Measurements from ENCODE around the gene BPIFA3.

Gene BPIFA3

GRCh38 chr20:33172781-33173180, 44.4 kb upstream of the BPIFA3 start:
- no peak overlapping the region for H3K4me3 ChIP-seq (ENCODE audit: low read length, poor library complexity, severe bottlenecking)
- no peak overlapping the region for H3K9ac ChIP-seq (ENCODE audit: low read depth, low read length, poor library complexity, severe bottlenecking)
- H3K9me2 ChIP-seq (replicated peaks; ENCODE audit: low read depth, low read length), result no peaks in the 10 kb centered on the region
- H2AFZ ChIP-seq (ENCODE audit: low read length), result no peak overlapping the region
- TF ChIP-seq EZH2phosphoT487 (IDR thresholded peaks at IDR 0.05; ENCODE audit: borderline replicate concordance), result no peak
- TF ChIP-seq, protein P1, sequence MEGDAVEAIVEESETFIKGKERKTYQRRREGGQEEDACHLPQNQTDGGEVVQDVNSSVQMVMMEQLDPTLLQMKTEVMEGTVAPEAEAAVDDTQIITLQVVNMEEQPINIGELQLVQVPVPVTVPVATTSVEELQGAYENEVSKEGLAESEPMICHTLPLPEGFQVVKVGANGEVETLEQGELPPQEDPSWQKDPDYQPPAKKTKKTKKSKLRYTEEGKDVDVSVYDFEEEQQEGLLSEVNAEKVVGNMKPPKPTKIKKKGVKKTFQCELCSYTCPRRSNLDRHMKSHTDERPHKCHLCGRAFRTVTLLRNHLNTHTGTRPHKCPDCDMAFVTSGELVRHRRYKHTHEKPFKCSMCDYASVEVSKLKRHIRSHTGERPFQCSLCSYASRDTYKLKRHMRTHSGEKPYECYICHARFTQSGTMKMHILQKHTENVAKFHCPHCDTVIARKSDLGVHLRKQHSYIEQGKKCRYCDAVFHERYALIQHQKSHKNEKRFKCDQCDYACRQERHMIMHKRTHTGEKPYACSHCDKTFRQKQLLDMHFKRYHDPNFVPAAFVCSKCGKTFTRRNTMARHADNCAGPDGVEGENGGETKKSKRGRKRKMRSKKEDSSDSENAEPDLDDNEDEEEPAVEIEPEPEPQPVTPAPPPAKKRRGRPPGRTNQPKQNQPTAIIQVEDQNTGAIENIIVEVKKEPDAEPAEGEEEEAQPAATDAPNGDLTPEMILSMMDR (conservative IDR thresholded peaks at IDR 0.05; ENCODE audit: low read length), result no peak
- peaks cover 10% of the 10 kb centered on the region; the same call in 1 of the 2 replicates for H3K9me3 ChIP-seq (ENCODE audit: insufficient read depth, low read depth, low read length)
- H3K27me3 ChIP-seq (ENCODE audit: insufficient read depth, low read length, poor library complexity, severe bottlenecking), result no peaks in the 10 kb centered on the region
- no peaks in the 10 kb centered on the region for H3K4me1 ChIP-seq (ENCODE audit: insufficient read depth, low read length, poor library complexity, severe bottlenecking)
- no peaks in the 10 kb centered on the region for H3F3A ChIP-seq (ENCODE audit: low read depth)
- no peaks in the 10 kb centered on the region for H3K79me2 ChIP-seq (ENCODE audit: insufficient read depth, low read length)
- no peaks in the 10 kb centered on the region for H3K36me3 ChIP-seq (ENCODE audit: insufficient read depth, low read length)
- no peaks in the 10 kb centered on the region for H4K20me1 ChIP-seq (ENCODE audit: insufficient read depth, low read length, poor library complexity, severe bottlenecking)
- H3K4me2 ChIP-seq (ENCODE audit: low read depth, low read length, poor library complexity, severe bottlenecking), result no peak overlapping the region

- H3F3A ChIP-seq (ENCODE audit: low read depth), result no peaks in the 10 kb centered on the region
- H3K27me3 ChIP-seq (ENCODE audit: insufficient read depth, low read length, poor library complexity, severe bottlenecking), result no peaks in the 10 kb centered on the region
- no peak overlapping the region for H3K4me2 ChIP-seq (ENCODE audit: low read depth, low read length, poor library complexity, severe bottlenecking)
- no peaks in the 10 kb centered on the region for H3K9me2 ChIP-seq (replicated peaks; ENCODE audit: low read depth, low read length)
- H3K9me3 ChIP-seq (ENCODE audit: insufficient read depth, low read depth, low read length), result no peaks in the 10 kb centered on the region
- H4K20me1 ChIP-seq (ENCODE audit: insufficient read depth, low read length, poor library complexity, severe bottlenecking), result no peaks in the 10 kb centered on the region
- TF ChIP-seq, protein P1 (conservative IDR thresholded peaks at IDR 0.05; ENCODE audit: low read length), result no peak
- TF ChIP-seq EZH2phosphoT487 (IDR thresholded peaks at IDR 0.05; ENCODE audit: borderline replicate concordance), result no peak
- H3K4me1 ChIP-seq (ENCODE audit: insufficient read depth, low read length, poor library complexity, severe bottlenecking), result no peaks in the 10 kb centered on the region
- H3K79me2 ChIP-seq (ENCODE audit: insufficient read depth, low read length), result no peaks in the 10 kb centered on the region
- no peak overlapping the region for H2AFZ ChIP-seq (ENCODE audit: low read length)
- no peak overlapping the region for H3K4me3 ChIP-seq (ENCODE audit: low read length, poor library complexity, severe bottlenecking)
- H3K36me3 ChIP-seq (ENCODE audit: insufficient read depth, low read length), result no peaks in the 10 kb centered on the region
- H3K9ac ChIP-seq (ENCODE audit: low read depth, low read length, poor library complexity, severe bottlenecking), result no peak overlapping the region
Measured at GRCh38 chr20:33175123-33175522, 42.0 kb upstream of the BPIFA3 start.

DNA sequence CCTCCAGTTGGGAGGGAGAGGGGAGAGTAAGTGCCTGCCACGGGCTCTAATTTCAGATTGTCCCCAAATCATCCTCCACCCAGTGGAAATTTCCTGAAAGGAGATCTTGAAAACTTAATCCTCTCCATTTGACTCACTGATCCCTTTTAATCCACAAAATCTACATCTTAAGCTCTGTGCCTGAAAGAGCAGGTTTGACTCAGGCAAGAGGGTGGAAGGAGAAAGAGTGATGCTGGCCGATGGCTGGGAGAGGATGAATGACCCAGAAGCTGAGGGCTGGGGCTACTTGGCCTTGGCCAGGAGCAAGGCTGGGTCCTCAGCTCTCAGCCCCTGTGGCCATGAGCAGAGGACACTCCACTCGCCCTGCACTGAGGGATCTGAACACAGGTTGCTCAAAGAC, 41.1 kb upstream of the BPIFA3 start:
- H3K9me2 ChIP-seq (replicated peaks; ENCODE audit: low read depth, low read length), result no peaks in the 10 kb centered on the region
- H3K9me3 ChIP-seq (ENCODE audit: insufficient read depth, low read depth, low read length), result no peaks in the 10 kb centered on the region
- no peaks in the 10 kb centered on the region for H3K4me1 ChIP-seq (ENCODE audit: insufficient read depth, low read length, poor library complexity, severe bottlenecking)
- H3K9ac ChIP-seq (ENCODE audit: low read depth, low read length, poor library complexity, severe bottlenecking), result no peak overlapping the region
- H3F3A ChIP-seq (ENCODE audit: low read depth), result no peaks in the 10 kb centered on the region
- no peaks in the 10 kb centered on the region for H3K27me3 ChIP-seq (ENCODE audit: insufficient read depth, low read length, poor library complexity, severe bottlenecking)
- no peaks in the 10 kb centered on the region for H3K36me3 ChIP-seq (ENCODE audit: insufficient read depth, low read length)
- TF ChIP-seq, protein P1 (conservative IDR thresholded peaks at IDR 0.05; ENCODE audit: low read length), result no peak
- TF ChIP-seq EZH2phosphoT487 (IDR thresholded peaks at IDR 0.05; ENCODE audit: borderline replicate concordance), result no peak
- no peak overlapping the region for H3K4me2 ChIP-seq (ENCODE audit: low read depth, low read length, poor library complexity, severe bottlenecking)
- no peak overlapping the region for H2AFZ ChIP-seq (ENCODE audit: low read length)
- no peaks in the 10 kb centered on the region for H3K79me2 ChIP-seq (ENCODE audit: insufficient read depth, low read length)
- no peaks in the 10 kb centered on the region for H4K20me1 ChIP-seq (ENCODE audit: insufficient read depth, low read length, poor library complexity, severe bottlenecking)
- H3K4me3 ChIP-seq (ENCODE audit: low read length, poor library complexity, severe bottlenecking), result no peak overlapping the region

All from Loucy (cell line).